ENCODE measurements around the gene NPC1L1.

- TF ChIP-seq CTCF (IDR thresholded peaks at IDR 0.05; ENCODE audit: insufficient read depth, low read length) = no peak
- TF ChIP-seq, protein P1, sequence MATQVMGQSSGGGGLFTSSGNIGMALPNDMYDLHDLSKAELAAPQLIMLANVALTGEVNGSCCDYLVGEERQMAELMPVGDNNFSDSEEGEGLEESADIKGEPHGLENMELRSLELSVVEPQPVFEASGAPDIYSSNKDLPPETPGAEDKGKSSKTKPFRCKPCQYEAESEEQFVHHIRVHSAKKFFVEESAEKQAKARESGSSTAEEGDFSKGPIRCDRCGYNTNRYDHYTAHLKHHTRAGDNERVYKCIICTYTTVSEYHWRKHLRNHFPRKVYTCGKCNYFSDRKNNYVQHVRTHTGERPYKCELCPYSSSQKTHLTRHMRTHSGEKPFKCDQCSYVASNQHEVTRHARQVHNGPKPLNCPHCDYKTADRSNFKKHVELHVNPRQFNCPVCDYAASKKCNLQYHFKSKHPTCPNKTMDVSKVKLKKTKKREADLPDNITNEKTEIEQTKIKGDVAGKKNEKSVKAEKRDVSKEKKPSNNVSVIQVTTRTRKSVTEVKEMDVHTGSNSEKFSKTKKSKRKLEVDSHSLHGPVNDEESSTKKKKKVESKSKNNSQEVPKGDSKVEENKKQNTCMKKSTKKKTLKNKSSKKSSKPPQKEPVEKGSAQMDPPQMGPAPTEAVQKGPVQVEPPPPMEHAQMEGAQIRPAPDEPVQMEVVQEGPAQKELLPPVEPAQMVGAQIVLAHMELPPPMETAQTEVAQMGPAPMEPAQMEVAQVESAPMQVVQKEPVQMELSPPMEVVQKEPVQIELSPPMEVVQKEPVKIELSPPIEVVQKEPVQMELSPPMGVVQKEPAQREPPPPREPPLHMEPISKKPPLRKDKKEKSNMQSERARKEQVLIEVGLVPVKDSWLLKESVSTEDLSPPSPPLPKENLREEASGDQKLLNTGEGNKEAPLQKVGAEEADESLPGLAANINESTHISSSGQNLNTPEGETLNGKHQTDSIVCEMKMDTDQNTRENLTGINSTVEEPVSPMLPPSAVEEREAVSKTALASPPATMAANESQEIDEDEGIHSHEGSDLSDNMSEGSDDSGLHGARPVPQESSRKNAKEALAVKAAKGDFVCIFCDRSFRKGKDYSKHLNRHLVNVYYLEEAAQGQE (IDR thresholded peaks at IDR 0.05; ENCODE audit: insufficient replicate concordance, low read depth) = no peak
Measured at GRCh38 chr7:44538798-44539668, 2.1 kb downstream of the NPC1L1 start.
